ENCODE measurements around the gene FKBP3. TPM values are rescaled to one million over a fixed set of nuclear protein-coding genes. Genes with fewer than 3 reads are reported as not detected.

The FKBP3 gene
- total RNA-seq (100 to 1,000 TPM in 4 of 9 donors, 10 to 100 TPM in 5; 66.8 to 131 (median 99.1) TPM), polyA plus RNA-seq (100 to 1,000 TPM in 1 of 2 donors, 10 to 100 TPM in 1; 81.8 to 226 TPM)
- long read RNA-seq, donor 1, transcript FKBP3-202 (7 exons, 1,346 nt) = major isoform, 72 of 85 reads
- long read RNA-seq, donor 1, partial matches to known transcripts = 10 of 85 reads
- long read RNA-seq, donor 1, other reads (novel, unspliced or antisense) = 3 of 85 reads
- long read RNA-seq, donor 2, transcript FKBP3-202 (7 exons, 1,346 nt) = major isoform, 44 of 50 reads
- long read RNA-seq, donor 2, partial matches to known transcripts = 5 of 50 reads
- long read RNA-seq, donor 2, other reads (novel, unspliced or antisense) = 1 of 50 reads
- long read RNA-seq, donor 3, transcript FKBP3-202 (7 exons, 1,346 nt) = major isoform, 42 of 55 reads
- long read RNA-seq, donor 3, partial matches to known transcripts = 12 of 55 reads
- long read RNA-seq, donor 3, other reads (novel, unspliced or antisense) = 1 of 55 reads

DNA sequence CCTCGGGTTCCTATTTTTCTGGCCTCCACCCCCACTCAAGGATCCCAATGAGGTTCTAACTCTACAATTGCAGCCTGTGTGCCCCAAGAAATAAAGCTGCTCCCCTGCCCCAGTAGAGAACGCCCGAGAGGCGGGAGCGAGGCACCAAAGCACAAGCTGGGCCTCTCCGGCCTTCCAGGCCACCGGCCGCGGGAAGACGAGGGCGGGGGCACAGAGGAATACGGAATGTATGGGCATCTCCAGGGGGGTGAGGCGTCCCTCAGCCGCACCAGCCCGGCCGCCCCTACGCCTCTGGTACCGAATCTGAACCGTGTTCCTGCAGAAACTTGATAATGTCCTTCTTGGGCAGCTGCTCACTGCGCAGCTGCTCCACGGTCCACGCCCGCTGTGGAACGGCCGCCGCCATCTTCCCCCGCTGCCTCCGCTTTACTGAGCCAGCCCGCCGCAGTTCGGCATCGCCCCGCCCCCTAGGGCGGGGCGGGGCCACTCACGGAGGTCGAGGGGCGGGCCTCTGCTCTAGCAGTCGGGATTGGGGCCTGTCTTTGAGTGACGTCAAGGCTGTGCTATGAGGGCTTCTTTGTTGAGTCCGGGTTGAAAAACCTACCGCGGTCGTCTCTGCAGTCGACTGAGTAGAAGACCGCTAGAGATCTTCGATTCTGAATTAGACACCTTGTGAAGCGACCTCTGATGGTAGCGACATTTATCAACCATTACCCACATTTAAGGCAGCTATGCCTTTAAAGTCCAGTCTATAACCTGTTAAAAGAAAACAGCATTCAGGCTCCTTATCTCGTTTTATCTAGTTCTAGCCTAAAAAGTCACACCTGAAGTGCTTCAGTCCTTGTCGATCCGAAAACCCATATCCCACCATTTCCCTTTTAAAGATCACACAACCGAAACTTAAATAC, at the start of gene FKBP3:
FKBP3 (minus strand) TSS at position 431 of the 908 bp plus-strand sequence; CDS start at position 406, 25 bp downstream.
- peaks cover 7 to 55% (median 35%) of the 10 kb centered on the region in 12 donors for H3K4me1 ChIP-seq
- no peaks in the 10 kb centered on the region for H3K9me3 ChIP-seq
- H3K27ac ChIP-seq = peak within 1 kb of the TSS; percentile 76 to 95 (median 90)
- intact Hi-C loops (cut with DNase I) = loop anchor here (1.0 to 10.0 kb wide), 15 partner anchors 47 to 240 kb away; partner anchors contain the start of genes TOGARAM1 (in 8 of the 10), MIS18BP1 (in 6 of the 10), KLHL28 (in 4 of the 10) and PRPF39 (in 4 of the 10)
- H3K27me3 ChIP-seq = no peaks in the 10 kb centered on the region
- H3K36me3 ChIP-seq = peaks cover 0 to 8% (median 3%) of the 10 kb centered on the region in 9 donors
- peak within 1 kb of the TSS; percentile 60 to 91 (median 80) for H3K4me3 ChIP-seq
- peak; percentile 96 to 98 (median 98) for DNase-seq
- ATAC-seq = peak; percentile 98 to 99 (median 98)
- TF ChIP-seq, protein P1, sequence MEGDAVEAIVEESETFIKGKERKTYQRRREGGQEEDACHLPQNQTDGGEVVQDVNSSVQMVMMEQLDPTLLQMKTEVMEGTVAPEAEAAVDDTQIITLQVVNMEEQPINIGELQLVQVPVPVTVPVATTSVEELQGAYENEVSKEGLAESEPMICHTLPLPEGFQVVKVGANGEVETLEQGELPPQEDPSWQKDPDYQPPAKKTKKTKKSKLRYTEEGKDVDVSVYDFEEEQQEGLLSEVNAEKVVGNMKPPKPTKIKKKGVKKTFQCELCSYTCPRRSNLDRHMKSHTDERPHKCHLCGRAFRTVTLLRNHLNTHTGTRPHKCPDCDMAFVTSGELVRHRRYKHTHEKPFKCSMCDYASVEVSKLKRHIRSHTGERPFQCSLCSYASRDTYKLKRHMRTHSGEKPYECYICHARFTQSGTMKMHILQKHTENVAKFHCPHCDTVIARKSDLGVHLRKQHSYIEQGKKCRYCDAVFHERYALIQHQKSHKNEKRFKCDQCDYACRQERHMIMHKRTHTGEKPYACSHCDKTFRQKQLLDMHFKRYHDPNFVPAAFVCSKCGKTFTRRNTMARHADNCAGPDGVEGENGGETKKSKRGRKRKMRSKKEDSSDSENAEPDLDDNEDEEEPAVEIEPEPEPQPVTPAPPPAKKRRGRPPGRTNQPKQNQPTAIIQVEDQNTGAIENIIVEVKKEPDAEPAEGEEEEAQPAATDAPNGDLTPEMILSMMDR (IDR thresholded peaks at IDR 0.05) = peak in 4 of 12 donors; percentile 14 to 38 (median 25)
- TF ChIP-seq POLR2A (IDR thresholded peaks at IDR 0.05) = peak in 1 of 2 donors; percentile 83
- 0 to 1% (median 0%) methylated on average over 39 to 53 of the region's 53 CpGs for WGBS, 4 donors

DNA sequence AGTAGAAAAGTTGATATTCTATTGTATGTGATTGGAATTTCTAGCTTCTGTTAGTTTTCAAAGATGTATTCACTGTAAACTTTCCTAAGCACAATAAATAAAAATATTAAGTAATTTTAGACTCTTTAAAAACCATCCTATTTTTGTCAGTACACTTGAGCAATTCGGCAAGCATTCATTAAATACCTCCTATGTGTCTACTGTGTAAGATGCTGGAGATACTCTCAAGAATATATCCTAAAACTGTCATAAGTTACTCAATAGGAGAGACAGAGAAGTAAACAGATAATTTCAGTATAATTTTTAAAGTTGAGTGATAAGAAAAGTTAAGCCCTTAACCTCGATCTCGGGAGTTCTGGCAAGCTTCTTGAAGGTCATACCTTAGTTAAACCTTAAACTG, 47.5 kb upstream of the FKBP3 start:
- TF ChIP-seq, protein P1 (IDR thresholded peaks at IDR 0.05) = no peak
- no peak for TF ChIP-seq POLR2A (IDR thresholded peaks at IDR 0.05)
- no peak overlapping the region for H3K27ac ChIP-seq
- ATAC-seq (no peak), DNase-seq (no peak)
- 65 to 77% (median 69%) methylated on average over 3 of the region's 3 CpGs for WGBS, 4 donors
- H3K4me1 ChIP-seq = no peaks in the 10 kb centered on the region
- peaks cover 0 to 6% (median 0%) of the 10 kb centered on the region in 9 donors for H3K36me3 ChIP-seq
- H3K9me3 ChIP-seq = no peaks in the 10 kb centered on the region
- no peaks in the 10 kb centered on the region for H3K27me3 ChIP-seq
- intact Hi-C loops (cut with DNase I) = no loop called here
- H3K4me3 ChIP-seq = no peak overlapping the region

DNA sequence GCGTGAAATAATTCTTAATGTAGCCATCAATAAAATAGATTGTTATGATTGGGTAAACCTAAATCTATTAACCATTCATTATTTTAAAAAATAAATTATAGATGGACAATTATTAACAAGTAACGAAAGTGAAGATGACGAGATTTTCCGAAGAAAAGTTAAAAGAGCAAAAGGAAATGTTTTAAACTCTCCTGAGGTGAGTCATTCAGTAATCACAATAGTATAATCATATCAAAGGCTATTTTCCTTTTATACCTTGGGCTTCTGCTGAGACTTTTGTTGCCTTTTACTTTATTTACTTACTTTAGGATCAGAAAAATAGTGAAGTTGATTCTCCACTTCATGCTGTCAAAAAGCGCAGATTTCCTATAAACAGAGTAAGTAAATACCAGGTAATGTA, 47.0 kb upstream of the FKBP3 start:
- Histone ChIP-seq H3K9me3 (no peaks in the 10 kb centered on the region), H3K4me1 (no peaks in the 10 kb centered on the region), H3K36me3 (peaks cover 0 to 7% (median 0%) of the 10 kb centered on the region in 9 donors), H3K27ac (no peak overlapping the region), H3K4me3 (no peak overlapping the region), H3K27me3 (no peaks in the 10 kb centered on the region)
- intact Hi-C loops (cut with DNase I) = no loop called here
- DNase-seq (no peak), ATAC-seq (no peak)
- WGBS, 4 donors = 95 to 97% (median 96%) methylated on average over 5 of the region's 5 CpGs
- TF ChIP-seq, protein P1 (IDR thresholded peaks at IDR 0.05) = no peak
- TF ChIP-seq POLR2A (IDR thresholded peaks at IDR 0.05) = no peak
